ENCODE results near the gene MANEA. TPM values are rescaled to one million over a fixed set of nuclear protein-coding genes. Genes with fewer than 3 reads are reported as not detected.
"Not testable (repeated sequence)": the region's sequence is repeated elsewhere in the genome, so short reads cannot be mapped to it uniquely, and the experiment has no call there.

Gene MANEA
- total RNA-seq, 1 donor from 2014 or later: 1.9 TPM

- H3K36me3 ChIP-seq: no peaks in the 10 kb centered on the region
- H3K4me3 ChIP-seq: peak overlapping the region; percentile 68 to 89
- H3K27me3 ChIP-seq: no peaks in the 10 kb centered on the region
- H3K9me3 ChIP-seq: no peaks in the 10 kb centered on the region
- TF ChIP-seq CTCF (IDR thresholded peaks at IDR 0.05): no peak
- H3K27ac ChIP-seq: peak overlapping the region; percentile 94 to 95
- intact Hi-C loops (cut with DNase I): loop anchor here (2.0 to 10.0 kb wide), 3 partner anchors 948 to 1706 kb away; partner anchors contain the start of genes MMS22L and UFL1
- H3K4me1 ChIP-seq: peaks cover 0 to 18% of the 10 kb centered on the region in 2 donors
- DNase-seq (ENCODE audit: low spot score in 2 of 2): no peak
Measured at GRCh38 chr6:95576218-95576997, 927 bp upstream of the MANEA start.

DNA sequence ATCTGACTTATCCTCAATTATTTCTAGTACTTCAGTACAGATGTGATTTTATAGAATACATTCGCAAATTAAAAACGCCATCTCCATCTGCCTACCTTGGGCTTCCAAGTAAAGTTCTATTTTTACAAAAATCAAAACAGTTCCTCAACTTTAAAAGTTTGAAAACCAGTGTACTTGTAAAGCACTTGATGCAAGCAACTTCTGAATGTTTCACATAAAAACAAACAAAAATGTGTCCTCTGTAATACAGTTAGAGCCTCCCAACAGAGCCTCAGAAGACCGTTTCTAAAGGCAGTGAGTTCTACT lies 384 bp upstream of the MANEA start:
- no peak for DNase-seq (ENCODE audit: low spot score in 2 of 2)
- no peaks in the 10 kb centered on the region for H3K9me3 ChIP-seq
- peaks cover 0 to 18% of the 10 kb centered on the region in 2 donors for H3K4me1 ChIP-seq
- peak overlapping the region; percentile 68 to 89 for H3K4me3 ChIP-seq
- no peak for TF ChIP-seq CTCF (IDR thresholded peaks at IDR 0.05)
- H3K27me3 ChIP-seq: no peaks in the 10 kb centered on the region
- intact Hi-C loops (cut with DNase I): loop anchor here (2.0 to 10.0 kb wide), 3 partner anchors 948 to 1706 kb away; partner anchors contain the start of genes MMS22L and UFL1
- peak overlapping the region; percentile 94 to 95 for H3K27ac ChIP-seq
- no peaks in the 10 kb centered on the region for H3K36me3 ChIP-seq

- TF ChIP-seq CTCF (IDR thresholded peaks at IDR 0.05): no peak
- H3K4me3 ChIP-seq: peak overlapping the region; percentile 68 to 89
- DNase-seq (ENCODE audit: low spot score in 2 of 2): no peak
- H3K36me3 ChIP-seq: no peaks in the 10 kb centered on the region
- no peaks in the 10 kb centered on the region for H3K27me3 ChIP-seq
- H3K4me1 ChIP-seq: peaks cover 0 to 18% of the 10 kb centered on the region in 2 donors
- H3K9me3 ChIP-seq: no peaks in the 10 kb centered on the region
- H3K27ac ChIP-seq: peak overlapping the region; percentile 94 to 95
- intact Hi-C loops (cut with DNase I): loop anchor here (10.0 kb wide), 2 partner anchors 947 to 1477 kb away; partner anchors contain the start of gene UFL1
Measured at GRCh38 chr6:95578106-95578410, 723 bp downstream of the MANEA start.

- Histone ChIP-seq H3K9me3 (peaks cover 0 to 4% of the 10 kb centered on the region in 2 donors), H3K27ac (no peak overlapping the region), H3K4me3 (no peak overlapping the region), H3K36me3 (no peaks in the 10 kb centered on the region), H3K27me3 (no peaks in the 10 kb centered on the region), H3K4me1 (peaks cover 0 to 9% of the 10 kb centered on the region in 2 donors)
- TF ChIP-seq CTCF (IDR thresholded peaks at IDR 0.05): no peak
- DNase-seq (ENCODE audit: low spot score in 2 of 2): no peak
- intact Hi-C loops (cut with DNase I): no loop called here
Measured at GRCh38 chr6:95581073-95581472, 3.7 kb downstream of the MANEA start.

- DNase-seq (ENCODE audit: low spot score in 2 of 2); H3K27ac ChIP-seq; H3K27me3 ChIP-seq; intact Hi-C loops (cut with DNase I); H3K4me3 ChIP-seq; H3K9me3 ChIP-seq; H3K36me3 ChIP-seq; H3K4me1 ChIP-seq: not testable (repeated sequence)
Measured at GRCh38 chr6:95584226-95584625, 6.9 kb downstream of the MANEA start.

DNA sequence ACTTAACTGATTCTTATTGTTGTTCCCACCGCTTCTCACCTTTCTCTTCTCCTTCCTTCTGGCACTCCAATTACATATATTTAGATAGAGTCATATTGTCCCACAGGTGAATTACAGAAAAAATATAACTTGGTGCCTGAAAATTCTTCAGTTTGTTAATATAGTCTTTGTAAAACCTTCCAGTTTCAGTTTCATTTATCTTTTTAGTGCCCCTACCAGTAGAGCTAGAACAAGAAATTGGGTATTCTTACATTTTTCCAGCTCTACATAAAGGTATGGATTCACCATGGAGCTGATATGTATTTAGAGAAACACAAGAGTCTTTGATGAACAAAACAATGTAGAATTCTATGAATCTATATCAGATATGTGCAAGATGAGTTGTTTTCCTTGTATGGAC lies 10.7 kb downstream of the MANEA start:
- TF ChIP-seq CTCF (IDR thresholded peaks at IDR 0.05): no peak
- Histone ChIP-seq H3K4me1 (no peaks in the 10 kb centered on the region), H3K9me3 (peaks cover 0 to 17% of the 10 kb centered on the region in 2 donors), H3K4me3 (no peak overlapping the region), H3K27ac (no peak overlapping the region), H3K36me3 (no peaks in the 10 kb centered on the region), H3K27me3 (no peaks in the 10 kb centered on the region)
- no peak for DNase-seq (ENCODE audit: low spot score in 2 of 2)
- intact Hi-C loops (cut with DNase I): no loop called here

Data from ascending aorta (tissue), 2 donors.